GM18520 (cell line): ENCODE results near the gene LHCGR.
"Not testable (repeated sequence)": the region's sequence is repeated elsewhere in the genome, so short reads cannot be mapped to it uniquely, and the experiment has no call there.

ENCODE experiments used
- ATAC-seq: cut with Tn5 transposase; IDR thresholded peaks from one replicate; pipeline ENCODE4 v1.9.1; 2021; ENCODE audit not compliant: unreplicated experiment

LHCGR gene

DNA sequence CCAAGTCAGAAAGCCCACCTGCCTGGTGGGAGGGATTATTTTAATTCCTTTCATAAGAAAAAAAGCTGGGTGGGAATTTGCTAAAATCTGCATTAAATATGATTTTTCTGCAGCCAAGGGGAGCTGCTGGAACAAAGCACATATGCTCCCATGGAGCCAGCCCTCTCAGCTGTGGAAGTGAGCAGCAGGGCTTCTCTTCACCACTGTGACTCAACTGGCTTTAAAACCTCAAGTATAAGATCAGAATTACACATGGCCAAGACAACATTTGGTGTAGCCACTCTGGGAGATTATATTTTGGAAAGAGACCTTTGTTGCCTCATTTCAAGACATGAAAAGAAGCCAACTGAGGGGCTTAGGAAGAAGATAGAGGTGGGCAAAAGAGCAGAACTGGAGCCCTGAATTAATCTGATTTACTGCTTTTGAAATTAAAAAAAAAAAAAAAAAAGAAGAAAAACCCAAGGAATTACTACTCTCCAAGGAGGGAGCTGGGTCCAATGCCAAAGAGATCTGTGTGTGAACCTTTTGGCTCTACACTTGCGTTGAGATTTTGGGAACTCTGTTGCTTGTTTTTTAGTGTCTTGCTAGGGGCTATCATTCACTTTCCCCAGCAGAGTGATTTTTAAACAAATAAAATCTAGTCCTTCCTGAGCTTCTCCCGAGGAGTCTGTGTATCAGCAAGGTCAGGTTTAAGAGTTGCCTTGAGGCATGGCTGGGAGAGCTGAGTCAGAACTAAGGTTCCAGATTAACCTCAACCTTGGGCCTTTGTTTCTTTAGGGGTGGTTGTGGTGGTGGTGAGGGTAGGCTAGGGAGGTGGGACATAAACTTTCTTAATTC, 6.0 kb downstream of the LHCGR start:
- no peak for ATAC-seq

DNA sequence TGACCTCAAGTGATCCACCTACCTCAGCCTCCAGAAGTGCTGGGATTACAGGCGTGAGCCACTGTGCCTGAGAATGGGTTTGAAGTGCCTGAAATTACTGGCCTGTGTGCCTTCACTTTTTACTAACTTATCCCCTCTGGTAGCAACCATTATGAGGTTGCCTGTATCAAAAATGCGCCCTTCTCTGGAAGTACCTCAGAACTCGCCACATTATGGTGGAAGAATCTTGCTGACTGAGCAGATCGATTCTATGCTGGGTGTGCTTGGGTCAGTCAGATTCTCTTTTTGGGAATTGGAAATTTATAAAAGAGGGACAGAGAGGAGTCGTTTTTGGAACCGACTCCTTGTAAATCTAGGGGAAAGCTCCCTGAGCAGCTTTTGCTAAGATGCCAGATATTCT, 8.2 kb downstream of the LHCGR start:
- ATAC-seq, result no peak

DNA sequence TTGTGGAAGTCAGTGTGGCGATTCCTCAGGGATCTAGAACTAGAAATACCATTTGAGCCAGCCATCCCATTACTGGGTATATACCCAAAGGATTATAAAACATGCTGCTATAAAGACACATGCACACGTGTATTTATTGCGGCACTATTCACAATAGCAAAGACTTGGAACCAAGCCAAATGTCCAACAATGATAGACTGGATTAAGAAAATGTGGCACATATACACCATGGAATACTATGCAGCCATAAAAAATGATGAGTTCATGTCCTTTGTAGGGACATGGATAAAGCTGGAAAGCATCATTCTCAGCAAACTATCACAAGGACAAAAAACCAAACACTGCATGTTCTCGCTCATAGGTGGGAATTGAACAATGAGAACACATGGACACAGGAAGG, 16.3 kb downstream of the LHCGR start:
- ATAC-seq, result not testable (repeated sequence)

DNA sequence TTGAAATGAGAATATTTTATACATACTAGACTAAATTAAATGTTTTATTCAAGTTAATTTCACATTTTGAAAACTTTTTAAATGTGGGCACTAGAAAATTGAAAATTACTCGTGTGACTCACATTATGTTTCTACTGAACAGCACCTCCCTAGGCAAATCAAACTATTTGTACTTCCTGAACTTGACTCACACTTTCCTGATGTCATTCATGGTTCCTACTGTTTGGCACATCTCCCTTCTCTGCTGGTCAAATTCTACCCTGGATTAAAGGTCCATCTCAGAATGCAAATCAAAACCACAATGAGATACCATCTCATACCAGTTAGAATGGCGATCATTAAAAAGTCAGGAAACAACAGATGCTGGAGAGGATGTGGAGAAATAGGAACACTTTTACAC, 16.7 kb downstream of the LHCGR start:
- ATAC-seq, result no peak

DNA sequence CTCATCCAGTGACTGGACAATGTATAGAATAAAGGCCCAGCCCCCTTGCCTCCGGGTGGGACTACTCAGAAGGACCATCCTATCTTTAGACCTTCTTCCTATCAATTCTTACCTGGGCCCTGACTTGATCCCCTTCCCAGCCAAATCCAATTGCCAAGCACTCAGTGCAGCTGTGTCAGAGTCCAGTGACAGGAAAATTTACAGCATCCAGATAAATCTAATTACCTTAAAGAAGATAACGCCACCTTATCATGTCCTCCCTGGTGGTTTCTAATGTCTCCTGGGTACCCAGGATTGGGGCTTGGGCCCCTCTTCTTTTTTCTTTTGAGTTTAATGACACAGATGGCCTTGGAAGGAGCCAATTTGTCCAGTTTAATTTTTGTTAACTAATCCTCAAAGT, 19.3 kb downstream of the LHCGR start:
- ATAC-seq, result no peak

DNA sequence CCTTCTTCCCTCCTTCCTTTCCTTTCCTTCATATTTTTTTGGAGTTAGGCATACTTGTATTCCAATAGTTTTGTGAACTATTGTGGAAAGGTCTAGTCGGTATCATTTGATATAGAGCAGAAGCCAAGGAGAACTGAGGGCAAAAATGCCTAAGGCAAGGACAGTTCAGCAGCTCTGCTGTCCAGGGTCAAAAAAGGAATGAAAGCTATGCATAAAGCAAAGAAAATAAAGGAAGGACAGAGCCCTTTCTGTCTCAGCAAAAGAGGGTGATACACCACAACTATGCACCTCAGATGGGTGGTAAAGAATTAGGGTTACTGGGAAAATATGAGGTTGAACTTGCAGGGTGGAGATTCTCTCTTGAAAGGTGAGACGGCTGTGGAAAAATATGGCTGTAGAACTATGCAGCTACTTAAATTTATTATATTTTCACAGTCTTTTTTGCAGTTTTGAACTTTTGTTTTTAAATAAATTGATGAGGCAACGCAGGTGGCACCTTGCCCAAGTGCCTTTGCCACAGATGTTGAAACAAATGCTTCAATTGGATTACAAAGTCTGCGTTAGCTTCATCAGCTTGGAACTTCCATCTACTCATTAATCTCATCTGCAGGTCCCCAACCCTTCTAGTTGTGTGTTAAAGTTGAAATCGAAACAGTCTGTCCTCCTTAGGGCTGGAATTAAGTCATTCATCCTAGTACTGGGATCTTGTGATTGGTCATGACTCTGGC, 20.8 kb downstream of the LHCGR start:
- ATAC-seq, result no peak

DNA sequence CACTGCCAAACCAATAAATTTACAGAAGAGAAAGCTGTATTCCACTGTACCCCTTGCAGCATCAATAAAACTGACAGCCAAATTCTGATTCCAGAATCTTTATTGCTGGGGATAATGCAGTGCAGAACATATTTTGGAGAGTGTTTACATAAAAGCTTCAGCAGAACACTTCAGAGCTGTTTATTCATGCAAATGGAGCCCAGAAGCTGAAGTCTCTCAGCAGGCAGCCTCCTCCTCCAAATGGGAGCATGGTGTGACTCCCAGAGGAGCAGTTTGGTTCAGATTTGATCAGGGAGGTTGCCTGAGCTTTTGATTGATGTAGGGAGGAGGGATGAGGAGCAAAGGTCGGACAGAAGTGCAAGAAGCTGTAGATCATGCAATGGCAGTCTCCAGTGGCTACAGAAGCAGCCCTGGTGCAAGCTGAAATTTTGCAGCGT, 22.4 kb downstream of the LHCGR start:
- no peak for ATAC-seq

DNA sequence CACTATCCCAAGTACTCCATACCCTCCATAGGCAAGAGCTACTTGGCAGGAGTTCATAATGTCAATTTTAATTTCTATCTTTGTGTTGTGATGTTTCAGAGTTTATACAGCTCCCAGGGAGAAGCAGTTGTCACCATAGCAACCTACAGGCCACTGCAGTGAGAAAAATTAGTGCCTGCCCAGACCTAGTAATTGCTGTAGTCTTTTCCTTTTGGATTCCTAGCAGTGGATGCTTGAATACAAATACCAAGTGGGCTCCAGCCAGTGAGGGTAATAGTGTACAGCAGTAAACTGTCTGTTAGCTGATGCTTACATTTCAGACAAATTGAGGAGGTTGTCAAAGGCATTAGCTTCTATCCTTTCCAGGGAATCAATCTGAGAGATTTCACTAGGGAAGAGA, 26.7 kb downstream of the LHCGR start:
- no peak for ATAC-seq

DNA sequence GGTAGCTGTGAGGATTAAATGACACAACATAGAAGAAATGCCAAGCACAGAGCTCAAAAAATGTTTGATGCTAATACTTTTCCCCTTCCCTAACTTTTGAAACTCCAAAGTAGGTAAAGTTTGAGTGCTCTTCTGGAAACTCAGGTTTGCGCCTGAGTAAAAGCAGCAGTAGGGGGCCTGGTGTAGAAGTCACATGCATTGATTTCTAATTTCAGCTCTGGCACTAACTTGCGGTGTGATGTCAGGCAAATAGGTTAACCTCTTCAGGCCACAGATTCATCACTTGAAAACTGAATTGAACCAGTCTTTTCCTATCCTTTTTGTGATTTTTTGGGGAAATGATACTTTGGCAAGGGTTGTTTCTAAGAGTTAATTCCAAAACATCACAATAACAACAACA, 27.2 kb downstream of the LHCGR start:
- ATAC-seq, result no peak

DNA sequence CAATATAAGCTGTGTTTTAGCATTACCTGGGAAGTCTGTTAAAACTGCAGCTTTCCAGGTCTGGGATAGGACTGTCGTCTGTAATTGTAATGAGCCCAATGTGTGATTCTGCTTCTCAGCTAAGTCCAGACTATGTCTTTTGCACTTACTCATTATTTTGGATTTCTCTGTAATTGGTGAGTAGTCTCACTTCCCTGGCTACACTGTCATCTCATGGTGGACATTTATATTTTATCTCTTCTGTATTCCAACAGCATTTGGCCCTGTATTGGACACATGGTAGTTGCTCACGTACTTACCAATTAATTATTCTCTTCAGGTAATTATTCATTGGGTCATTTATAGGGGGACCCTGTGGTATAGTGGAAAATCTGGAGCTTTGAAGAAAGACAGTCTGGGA, 28.0 kb downstream of the LHCGR start:
- no peak for ATAC-seq

DNA sequence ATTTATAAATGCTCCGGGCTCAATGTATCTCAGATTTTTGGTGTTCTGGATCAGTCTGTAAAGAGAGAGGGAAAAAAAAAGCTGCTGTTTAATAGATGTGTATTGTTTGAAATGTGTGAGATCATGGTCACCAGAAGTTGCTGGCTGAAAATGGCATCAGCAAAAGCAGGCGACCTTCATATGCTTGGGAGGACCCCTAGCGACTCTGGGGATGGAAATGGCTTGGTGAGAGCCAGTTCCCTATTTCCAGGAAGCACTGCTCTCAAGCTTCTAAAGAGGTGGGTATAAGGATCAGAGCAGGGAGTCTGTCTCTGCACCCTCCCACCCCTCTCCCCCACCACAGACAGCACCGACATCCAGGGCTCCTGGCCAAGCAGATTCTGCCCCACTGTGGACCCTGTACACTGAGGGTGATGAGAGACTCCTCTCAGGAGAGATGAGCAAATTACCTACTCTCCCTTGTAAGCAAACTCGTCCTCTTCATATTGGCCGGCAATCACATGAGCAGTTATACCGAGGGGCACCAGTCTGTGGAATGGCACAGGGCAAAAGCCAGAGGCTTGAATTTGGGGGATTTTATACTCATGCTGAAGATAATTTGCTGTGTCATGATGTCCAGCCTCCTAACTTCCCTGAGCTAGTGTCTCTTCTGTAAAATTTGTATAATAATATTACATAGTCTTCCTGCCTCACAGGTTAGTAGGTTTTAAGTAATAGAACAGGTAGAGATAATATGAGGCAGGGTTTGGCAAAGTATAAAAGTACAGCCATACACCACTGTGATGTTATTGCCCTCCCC, 29.6 kb downstream of the LHCGR start:
- ATAC-seq, result no peak

DNA sequence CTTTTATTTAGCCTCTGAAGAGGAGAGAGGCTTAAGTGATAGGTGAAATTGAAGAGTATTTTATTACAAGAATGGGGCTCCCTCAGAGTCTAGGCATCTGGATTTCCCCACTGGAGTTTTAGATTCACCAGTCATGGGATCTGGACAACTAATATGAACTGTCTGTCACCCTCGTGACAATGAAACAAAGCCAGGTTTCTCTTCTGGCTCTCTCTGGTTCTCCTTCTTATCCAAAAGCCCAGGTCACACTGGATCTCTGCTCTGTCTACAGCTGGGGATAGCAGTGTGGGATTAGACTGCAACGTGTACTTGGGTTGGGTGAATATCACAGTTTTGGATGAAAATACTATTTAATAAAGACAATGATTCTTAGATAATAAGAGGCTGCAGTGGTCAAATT, 31.2 kb downstream of the LHCGR start:
- ATAC-seq, result no peak

DNA sequence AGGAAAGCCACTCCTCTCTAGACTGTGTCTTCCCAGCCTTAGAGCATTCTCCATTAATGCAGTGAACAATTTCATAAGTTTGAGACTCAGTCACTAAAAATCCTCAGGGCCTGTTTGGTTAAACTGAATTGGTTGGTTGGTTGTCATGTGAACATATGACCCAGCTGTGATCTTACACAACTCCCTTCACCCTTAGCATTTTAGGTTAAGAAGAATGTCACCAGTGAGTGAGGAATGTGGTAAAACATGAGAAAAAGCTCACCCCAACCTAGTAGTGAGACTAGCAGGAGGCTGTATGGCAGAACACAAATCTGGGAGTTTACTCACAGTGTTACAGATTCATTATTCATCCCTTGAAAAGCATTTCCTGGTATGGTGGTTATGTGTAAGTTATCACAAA, 32.4 kb downstream of the LHCGR start:
- ATAC-seq, result no peak

DNA sequence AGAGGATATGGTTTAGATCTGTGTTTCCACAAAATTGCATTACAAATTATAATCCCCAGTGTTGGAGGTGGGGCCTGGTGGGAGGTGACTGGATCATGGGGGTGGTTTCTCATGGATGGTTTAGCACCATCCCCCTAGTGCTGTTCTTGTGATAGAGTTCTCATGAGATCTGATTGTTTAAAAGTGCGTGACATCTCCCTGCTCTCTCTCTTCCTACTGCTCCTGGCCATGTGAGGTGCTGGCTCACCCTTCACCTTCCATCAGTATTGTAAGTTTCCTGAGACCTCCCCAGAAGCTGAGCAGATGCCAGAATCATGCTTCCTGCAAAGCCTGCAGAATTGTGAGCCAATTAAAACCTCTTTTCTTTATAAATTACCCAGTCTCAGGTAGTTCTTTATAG, 33.1 kb downstream of the LHCGR start:
- ATAC-seq, result no peak

DNA sequence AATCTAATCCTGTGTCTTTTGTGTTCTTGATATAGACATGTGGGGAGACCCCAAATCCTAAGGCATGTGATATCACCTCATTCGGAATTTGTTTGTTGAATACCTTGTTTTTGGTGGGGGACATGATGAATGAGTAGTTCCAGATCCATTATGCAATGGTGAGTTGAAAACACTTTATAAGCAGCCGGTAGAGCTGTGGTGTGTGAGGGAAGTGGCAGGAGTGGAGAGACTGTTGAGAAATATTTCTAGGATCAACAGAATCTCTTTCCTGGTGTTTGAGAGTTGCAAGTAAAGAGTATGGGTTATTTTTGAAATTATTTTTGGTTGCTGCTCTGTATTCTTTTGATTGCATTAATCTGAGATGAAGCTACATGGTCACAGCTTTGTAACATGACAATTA, 34.4 kb downstream of the LHCGR start:
- ATAC-seq, result no peak

DNA sequence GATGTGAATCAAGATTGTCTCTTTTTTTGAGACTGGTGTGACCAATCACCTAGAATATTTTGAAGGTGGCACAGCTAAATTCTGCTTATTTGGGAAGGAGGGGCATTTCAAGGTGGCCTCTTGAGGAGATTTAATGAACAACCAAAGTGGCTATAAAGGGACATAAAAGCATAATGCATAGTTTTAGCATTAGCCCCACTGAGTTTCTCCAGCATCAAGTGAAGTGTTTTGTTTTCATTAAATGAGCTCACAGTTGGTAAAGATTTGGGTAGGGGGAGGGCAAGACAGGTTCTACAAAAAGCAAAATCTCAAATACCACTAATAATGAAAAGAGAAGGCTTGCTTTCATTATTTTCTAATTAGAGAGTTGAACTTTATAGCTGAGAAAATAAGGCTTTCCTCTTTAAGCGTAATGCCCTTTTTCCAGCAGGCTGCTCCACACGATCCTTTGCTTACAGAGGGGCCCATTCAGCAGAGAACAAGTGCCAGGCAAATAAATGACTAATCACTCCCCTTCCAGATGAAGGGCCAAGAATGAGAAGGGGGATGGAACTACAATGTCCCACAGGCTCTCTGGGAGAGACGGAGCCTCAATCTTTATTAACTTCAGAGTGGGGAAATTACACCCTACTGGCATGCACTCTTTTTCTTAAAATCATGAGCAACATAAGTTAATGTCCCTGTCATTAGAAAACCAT, 35.9 kb downstream of the LHCGR start:
- ATAC-seq, result no peak

DNA sequence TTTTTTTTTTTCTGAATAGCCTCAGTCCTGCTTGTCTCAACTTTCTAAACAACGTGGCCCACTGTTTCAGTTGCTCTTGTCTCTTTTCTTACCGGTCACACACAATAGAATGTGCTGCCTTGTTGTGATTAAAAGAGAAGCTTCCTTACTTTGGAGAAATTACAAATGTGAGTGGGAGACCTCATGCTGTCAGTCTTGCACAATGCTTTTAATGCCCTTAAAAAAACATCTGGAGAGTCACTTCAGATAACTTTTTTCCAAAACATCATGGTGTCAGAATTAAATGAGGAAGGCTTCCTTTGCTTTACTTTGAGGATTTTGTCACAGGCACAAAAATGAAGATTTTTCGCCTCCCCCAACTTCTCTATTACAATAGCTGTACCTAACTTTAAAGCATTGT, 37.7 kb downstream of the LHCGR start:
- ATAC-seq, result no peak

DNA sequence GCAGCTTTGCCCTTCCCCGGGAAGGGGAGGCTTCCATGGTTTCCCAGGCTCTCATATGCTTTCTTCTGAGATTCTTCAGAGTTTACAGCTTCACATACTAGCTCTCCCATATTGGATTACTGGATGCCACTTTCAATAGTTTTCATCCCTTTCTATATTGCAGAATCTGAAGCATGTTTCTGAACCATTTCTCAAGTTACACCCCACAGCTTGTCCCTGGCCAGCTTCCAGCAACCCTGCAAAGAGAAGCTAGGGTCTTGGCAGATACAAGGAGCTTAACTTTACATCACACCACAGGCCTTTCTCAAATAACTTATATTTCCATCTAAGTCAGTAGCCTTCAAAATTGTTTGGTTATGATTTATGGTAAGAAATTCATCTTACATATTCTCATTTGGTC, 39.6 kb downstream of the LHCGR start:
- ATAC-seq, result no peak

DNA sequence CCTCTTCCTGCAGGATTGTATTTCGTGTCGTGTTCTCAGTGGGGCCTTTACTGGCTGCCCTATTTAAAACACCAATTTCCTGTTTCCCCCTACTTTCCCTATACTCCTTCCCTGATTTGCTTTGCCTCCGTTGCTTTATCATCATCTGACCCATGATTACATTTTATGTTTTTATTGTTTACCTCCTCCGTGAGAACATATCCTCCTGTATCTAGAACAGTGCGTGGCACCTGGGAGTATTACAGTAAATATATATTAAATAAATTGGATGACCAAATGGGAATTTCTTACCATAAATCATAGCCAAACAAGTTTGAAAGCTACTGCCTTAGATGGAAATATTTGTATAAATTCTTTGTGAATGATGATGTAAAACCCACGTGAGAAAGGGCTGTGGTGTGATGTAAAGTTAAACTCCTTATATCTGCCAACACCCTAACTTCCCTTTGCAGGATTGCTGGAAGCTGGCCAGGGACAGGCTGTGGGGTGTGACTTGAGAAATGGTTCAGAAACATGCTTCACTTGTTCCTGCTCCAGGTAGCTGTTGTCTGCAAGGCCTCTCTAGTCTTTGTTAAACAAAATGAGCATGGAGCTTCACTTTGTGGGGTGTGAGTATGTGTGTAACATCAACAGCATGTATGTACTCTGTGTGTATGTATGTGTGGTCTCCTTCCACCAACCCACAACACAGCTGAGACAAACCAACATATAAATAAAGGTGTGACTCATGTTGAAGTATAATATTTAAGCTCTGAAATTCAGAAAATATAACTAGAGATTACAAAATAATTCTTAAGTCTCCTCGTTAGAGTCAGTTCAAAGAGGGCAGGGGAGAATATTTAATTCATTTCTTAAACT, 40.3 kb downstream of the LHCGR start:
- ATAC-seq, result no peak

DNA sequence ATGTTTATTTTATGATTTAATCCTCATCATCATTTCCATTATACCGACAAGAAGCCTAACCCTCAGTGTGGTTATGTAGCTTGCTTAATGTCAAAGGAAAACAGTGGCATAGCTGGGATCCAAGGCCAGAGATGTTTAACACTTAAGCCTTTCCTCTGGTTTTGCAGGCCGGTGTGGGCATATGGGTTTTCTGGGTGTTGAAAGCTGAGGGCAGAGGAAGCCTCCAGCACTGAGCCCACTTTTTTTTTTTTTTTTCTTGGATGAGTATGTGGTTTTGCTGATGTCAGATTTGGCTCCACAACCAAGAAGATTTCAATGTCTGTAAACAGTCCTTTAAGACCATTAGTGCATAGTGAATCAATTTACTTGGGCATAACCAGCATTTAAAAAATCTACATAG, 41.3 kb downstream of the LHCGR start:
- no peak for ATAC-seq
